Endothelial cell (in vitro differentiated cells): ENCODE results near the gene THBS3. TPM values are rescaled to one million over a fixed set of nuclear protein-coding genes. Genes with fewer than 3 reads are reported as not detected.
"Not testable (repeated sequence)": the region's sequence is repeated elsewhere in the genome, so short reads cannot be mapped to it uniquely, and the experiment has no call there.

Experiments
- DNase-seq: peaks from one replicate; pipeline ENCODE4 v3.0.0; 2021; ENCODE audit warnings: low spot score
- H3K27ac Mint-ChIP-seq: one replicate; pipeline ENCODE4 v1.8.0; 2021; ENCODE audit warnings: mixed read lengths, inconsistent platforms; ENCODE audit not compliant: unreplicated experiment
- H3K27me3 Mint-ChIP-seq: one replicate; pipeline ENCODE4 v1.8.0; 2021; ENCODE audit warnings: mild to moderate bottlenecking, moderate library complexity, mixed read lengths, inconsistent platforms; ENCODE audit not compliant: unreplicated experiment
- H3K36me3 Mint-ChIP-seq: one replicate; pipeline ENCODE4 v1.8.0; 2021; ENCODE audit warnings: mild to moderate bottlenecking, low read depth, mixed read lengths, inconsistent platforms; ENCODE audit not compliant: unreplicated experiment
- H3K4me1 Mint-ChIP-seq: one replicate; pipeline ENCODE4 v1.8.0; 2021; ENCODE audit warnings: mild to moderate bottlenecking, mixed read lengths, inconsistent platforms; ENCODE audit not compliant: unreplicated experiment
- H3K4me3 Mint-ChIP-seq: one replicate; pipeline ENCODE4 v1.8.0; 2021; ENCODE audit warnings: mild to moderate bottlenecking, mixed read lengths, inconsistent platforms; ENCODE audit not compliant: unreplicated experiment
- H3K9me3 Mint-ChIP-seq: one replicate; pipeline ENCODE4 v1.8.0; 2021; ENCODE audit warnings: mixed read lengths, inconsistent platforms; ENCODE audit not compliant: unreplicated experiment
- total RNA-seq: library from RNA; stranded (reverse); fragmentation: NEBNext Ultra II Directional; extraction: Animal tissue kit (Norgen Biotek cat#: 25700); gene quantifications from one replicate; pipeline ENCODE4 v1.2.1, GENCODE V29; 2021; ENCODE audit not compliant: unreplicated experiment
- TF ChIP-seq, protein P1 (sequence below): fragments of 200-600 bp; sonication (generic); IDR thresholded peaks from one replicate; pipeline ENCODE4 v1.5.0; 2021; ENCODE audit warnings: antibody characterized with exemption; ENCODE audit not compliant: unreplicated experiment

THBS3 gene
- total RNA-seq, 1 donor from 2014 or later = 35.5 TPM

DNA sequence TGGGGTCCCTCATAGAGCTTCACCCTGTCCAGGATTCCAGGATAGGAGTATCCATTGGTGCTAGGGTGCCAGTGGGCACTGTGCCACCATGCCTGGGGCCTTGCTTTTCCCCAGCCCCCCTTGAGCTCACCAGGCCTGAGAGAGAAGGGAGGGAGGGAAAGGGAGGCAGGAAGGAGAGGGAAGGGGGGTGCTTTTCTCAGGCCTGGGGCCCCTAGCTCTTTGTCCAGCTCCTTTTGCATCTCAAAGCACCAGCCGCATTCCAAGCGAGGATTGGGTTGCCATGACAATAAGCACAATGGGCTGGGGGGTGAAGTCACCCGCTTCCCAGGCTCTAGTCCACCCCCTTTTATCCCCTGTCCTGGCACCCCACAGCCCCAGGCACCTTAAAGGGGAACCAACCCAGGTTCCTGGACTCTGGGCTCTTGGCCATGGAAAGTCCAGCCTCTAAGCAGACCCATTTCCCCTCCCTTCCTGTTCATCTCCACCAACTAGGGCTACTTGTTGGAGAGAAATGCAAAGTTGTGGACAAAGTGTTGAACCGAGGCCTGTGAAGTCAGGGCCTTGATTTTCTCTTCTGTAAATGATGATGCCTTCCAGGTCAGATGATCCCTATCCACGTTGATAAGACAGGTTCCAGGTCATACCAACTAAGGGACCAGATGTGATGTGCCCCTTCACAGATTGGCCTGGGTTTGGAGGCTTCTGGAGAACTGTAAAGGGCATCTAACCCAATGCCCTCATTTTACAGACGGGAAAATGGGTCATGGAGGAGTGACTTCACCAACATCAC lies 11.4 kb downstream of the THBS3 start:
- Mint-ChIP-seq H3K4me1 (peaks cover 23% of the 10 kb centered on the region), H3K27ac (peak overlapping the region; percentile 91), H3K4me3 (peak overlapping the region; percentile 90), H3K9me3 (no peaks in the 10 kb centered on the region), H3K27me3 (peaks cover 37% of the 10 kb centered on the region), H3K36me3 (peaks cover 28% of the 10 kb centered on the region)
- no peak for DNase-seq
- TF ChIP-seq, protein P1, sequence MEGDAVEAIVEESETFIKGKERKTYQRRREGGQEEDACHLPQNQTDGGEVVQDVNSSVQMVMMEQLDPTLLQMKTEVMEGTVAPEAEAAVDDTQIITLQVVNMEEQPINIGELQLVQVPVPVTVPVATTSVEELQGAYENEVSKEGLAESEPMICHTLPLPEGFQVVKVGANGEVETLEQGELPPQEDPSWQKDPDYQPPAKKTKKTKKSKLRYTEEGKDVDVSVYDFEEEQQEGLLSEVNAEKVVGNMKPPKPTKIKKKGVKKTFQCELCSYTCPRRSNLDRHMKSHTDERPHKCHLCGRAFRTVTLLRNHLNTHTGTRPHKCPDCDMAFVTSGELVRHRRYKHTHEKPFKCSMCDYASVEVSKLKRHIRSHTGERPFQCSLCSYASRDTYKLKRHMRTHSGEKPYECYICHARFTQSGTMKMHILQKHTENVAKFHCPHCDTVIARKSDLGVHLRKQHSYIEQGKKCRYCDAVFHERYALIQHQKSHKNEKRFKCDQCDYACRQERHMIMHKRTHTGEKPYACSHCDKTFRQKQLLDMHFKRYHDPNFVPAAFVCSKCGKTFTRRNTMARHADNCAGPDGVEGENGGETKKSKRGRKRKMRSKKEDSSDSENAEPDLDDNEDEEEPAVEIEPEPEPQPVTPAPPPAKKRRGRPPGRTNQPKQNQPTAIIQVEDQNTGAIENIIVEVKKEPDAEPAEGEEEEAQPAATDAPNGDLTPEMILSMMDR = no peak

DNA sequence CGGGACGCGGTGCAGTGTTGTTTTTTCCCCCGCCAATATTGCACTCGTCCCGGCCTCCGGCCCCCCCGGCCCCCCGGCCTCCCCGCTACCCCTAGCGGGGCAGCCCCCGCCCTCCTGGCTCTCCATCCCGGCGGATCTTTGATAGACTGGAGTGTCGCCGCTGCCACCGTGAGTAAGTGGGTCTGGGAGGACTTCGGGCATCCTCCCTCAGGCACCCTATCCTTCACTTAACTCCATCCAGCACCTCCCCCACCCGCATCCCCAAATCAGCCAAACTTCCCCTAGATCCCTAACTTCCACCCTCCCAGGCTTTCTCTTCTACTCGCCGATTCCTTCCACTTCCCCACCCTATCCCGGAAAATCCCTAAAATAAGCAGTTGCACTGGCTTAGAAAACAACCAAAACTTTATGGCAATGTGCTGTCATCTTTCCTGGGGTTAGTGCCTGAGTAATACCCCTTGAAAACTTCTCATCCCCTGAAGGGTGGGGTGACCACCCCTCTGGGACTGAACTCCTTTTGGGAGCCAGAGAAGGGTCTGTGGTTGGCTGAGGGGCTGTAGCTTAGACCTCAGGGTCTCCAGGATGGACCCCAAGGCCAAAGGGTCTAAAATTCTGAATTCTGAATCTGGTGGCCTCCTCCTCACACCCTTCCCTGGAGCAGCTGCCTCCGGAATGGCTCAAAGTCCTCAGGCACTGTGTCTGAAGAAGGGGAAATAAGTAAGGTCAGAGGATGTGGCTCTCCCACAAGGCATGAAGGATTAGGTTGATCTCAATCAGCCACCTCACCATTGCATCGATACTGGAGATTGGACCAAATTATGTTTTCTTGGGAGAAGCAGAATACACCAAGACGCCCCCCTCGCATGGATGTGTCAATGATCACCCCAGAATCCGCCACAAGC lies 12.2 kb downstream of the THBS3 start:
- peaks cover 28% of the 10 kb centered on the region for H3K36me3 Mint-ChIP-seq
- no peak for DNase-seq
- TF ChIP-seq, protein P1 = no peak
- peaks cover 23% of the 10 kb centered on the region for H3K4me1 Mint-ChIP-seq
- H3K9me3 Mint-ChIP-seq = no peaks in the 10 kb centered on the region
- H3K4me3 Mint-ChIP-seq = peak overlapping the region; percentile 90
- H3K27me3 Mint-ChIP-seq = peaks cover 35% of the 10 kb centered on the region
- H3K27ac Mint-ChIP-seq = peak overlapping the region; percentile 91

DNA sequence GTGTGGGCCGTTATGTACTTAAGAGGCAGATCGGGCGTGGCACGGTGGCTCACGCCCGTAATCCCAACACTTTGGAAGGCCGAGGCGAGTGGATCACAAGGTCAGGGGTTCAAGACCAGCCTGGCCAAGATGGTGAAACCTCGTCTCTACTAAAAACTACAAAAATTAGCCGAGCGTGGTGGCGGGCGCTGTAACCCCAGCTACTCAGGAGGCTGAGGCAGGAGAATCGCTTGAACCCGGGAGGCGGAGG lies 13.8 kb downstream of the THBS3 start:
- Mint-ChIP-seq H3K27ac (peak overlapping the region; percentile 95), H3K36me3 (peaks cover 20% of the 10 kb centered on the region), H3K4me1 (peaks cover 23% of the 10 kb centered on the region), H3K27me3 (peaks cover 32% of the 10 kb centered on the region), H3K4me3 (peak overlapping the region; percentile 91)
- DNase-seq, H3K9me3 Mint-ChIP-seq: not testable (repeated sequence)

- TF ChIP-seq, protein P1 = peak; percentile 89
- H3K4me1 Mint-ChIP-seq = peaks cover 23% of the 10 kb centered on the region
- peaks cover 20% of the 10 kb centered on the region for H3K36me3 Mint-ChIP-seq
- peaks cover 32% of the 10 kb centered on the region for H3K27me3 Mint-ChIP-seq
- H3K9me3 Mint-ChIP-seq = no peaks in the 10 kb centered on the region
- H3K4me3 Mint-ChIP-seq = peak overlapping the region; percentile 91
- peak overlapping the region; percentile 95 for H3K27ac Mint-ChIP-seq
- peak; percentile 99 for DNase-seq
Observed at GRCh38 chr1:155193275-155193990, 14.3 kb downstream of the THBS3 start.

DNA sequence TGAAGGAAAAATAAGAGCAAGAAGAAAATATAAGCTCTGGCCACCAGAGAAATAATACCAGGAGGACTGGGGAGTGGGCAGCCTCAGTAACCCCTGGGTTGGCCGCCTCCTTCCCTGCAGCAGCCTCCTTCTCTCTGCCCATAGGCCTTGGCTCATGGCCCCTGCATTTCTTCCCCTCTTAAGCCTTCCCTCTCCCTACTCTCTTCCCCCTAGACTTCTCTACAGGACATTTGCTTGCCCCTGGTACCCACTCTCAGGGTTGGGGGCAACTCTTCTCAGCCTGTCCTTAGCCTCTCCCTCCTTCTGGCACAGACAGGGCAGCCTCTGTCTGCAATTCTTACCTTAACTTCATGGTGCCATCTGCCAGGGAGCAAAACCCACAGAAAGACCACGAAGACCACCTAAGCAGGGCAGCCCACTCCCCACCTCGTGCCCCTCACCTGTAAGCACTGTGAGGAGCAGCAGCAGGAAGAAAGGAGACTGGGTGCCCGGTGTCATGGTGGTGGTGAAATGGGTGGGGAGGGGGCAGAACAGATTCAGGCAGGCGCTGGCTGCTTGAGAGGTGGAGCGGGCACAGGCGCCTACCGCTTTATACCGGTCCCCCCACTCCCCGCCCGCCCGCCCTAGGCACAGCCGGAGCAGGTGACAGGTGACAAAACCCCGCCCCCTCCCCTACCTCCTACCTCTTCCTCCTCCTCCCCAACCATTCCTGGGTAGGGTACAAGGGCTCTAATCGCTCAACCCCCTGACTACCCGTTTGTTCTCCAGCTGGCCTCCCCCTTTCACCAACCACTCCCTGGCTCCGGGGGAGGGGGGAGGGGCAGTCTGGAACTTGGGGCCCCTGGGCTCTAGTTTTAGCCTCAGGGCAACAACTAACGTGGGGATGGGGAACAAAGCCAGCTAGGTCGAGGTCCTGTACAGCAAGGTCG lies 15.1 kb downstream of the THBS3 start:
- peaks cover 23% of the 10 kb centered on the region for H3K4me1 Mint-ChIP-seq
- H3K4me3 Mint-ChIP-seq = peak overlapping the region; percentile 47

More for the DNA sequence above, 15.1 kb downstream of the THBS3 start:
- peaks cover 37% of the 10 kb centered on the region for H3K27me3 Mint-ChIP-seq
- peaks cover 18% of the 10 kb centered on the region for H3K36me3 Mint-ChIP-seq
- no peaks in the 10 kb centered on the region for H3K9me3 Mint-ChIP-seq
- DNase-seq = no peak
- TF ChIP-seq, protein P1 = no peak
- H3K27ac Mint-ChIP-seq = no peak overlapping the region
